ENCODE data around the gene KCNH6. TPM values are rescaled to one million over a fixed set of nuclear protein-coding genes. Genes with fewer than 3 reads are reported as not detected.

The KCNH6 gene
- total RNA-seq, 1 experiment from 2014 or later: 1.6 TPM

GRCh38 chr17:63491413-63491812, 31.7 kb upstream of the KCNH6 start:
- Histone ChIP-seq H2AFZ (ENCODE audit: low read length) (no peak overlapping the region), H3K23me2 (ENCODE audit: insufficient read length, low read depth, low read length, poor library complexity, severe bottlenecking) (no peaks in the 10 kb centered on the region), H3K79me2 (ENCODE audit: insufficient read depth, low read length) (no peaks in the 10 kb centered on the region), H3K4me2 (ENCODE audit: insufficient read depth, insufficient read length, low read length) (no peak overlapping the region), H3K4me1 (ENCODE audit: insufficient read depth, low read length) (no peaks in the 10 kb centered on the region), H3K27me3 (ENCODE audit: insufficient read depth, low read length) (no peaks in the 10 kb centered on the region), H4K8ac (replicated peaks; ENCODE audit: insufficient read length, low read depth, low read length) (no peak overlapping the region), H3K79me1 (ENCODE audit: insufficient read depth, low read depth, low read length, poor library complexity, severe bottlenecking) (no peaks in the 10 kb centered on the region), H2BK12ac (ENCODE audit: insufficient read length, low read depth, low read length) (no peak overlapping the region), H3K27ac (ENCODE audit: insufficient read length, low read depth, low read length) (no peak overlapping the region), H2BK15ac (ENCODE audit: low read depth, low read length) (no peak overlapping the region), H3K9me3 (ENCODE audit: control insufficient read depth, low read depth, low read length) (no peaks in the 10 kb centered on the region), H3K14ac (ENCODE audit: insufficient read depth, low read length) (no peak overlapping the region), H2BK120ac (ENCODE audit: low read depth, low read length, poor library complexity, severe bottlenecking) (no peak overlapping the region), H3K4ac (ENCODE audit: low read depth, low read length) (no peak overlapping the region), H4K20me1 (ENCODE audit: control insufficient read depth, insufficient read depth, insufficient read length) (no peaks in the 10 kb centered on the region), H2BK5ac (ENCODE audit: insufficient read length, low read length) (no peak overlapping the region), H3K56ac (ENCODE audit: insufficient read length, low read depth, low read length) (no peak overlapping the region), H3T11ph (ENCODE audit: low read length) (no peak overlapping the region), H3K9ac (ENCODE audit: extremely low read depth, insufficient read length, low read length) (no peak overlapping the region), H4K91ac (ENCODE audit: insufficient read length, low read depth, low read length) (no peak overlapping the region), H3K23ac (ENCODE audit: insufficient read length, low read depth, low read length) (no peak overlapping the region), H2AK5ac (ENCODE audit: insufficient read length, low read length) (no peak overlapping the region), H2BK20ac (ENCODE audit: low read depth, low read length, poor library complexity, severe bottlenecking) (no peak overlapping the region), H4K5ac (ENCODE audit: insufficient read length, low read depth, low read length) (no peak overlapping the region), H3K18ac (ENCODE audit: insufficient read length, low read depth, low read length) (no peak overlapping the region)
- Mint-ChIP-seq H3K9me3 (no peaks in the 10 kb centered on the region), H3K27me3 (ENCODE audit: low read depth) (no peaks in the 10 kb centered on the region; the same call in 1 of the 2 replicates), H3K4me1 (peaks cover 0 to 6% of the 10 kb centered on the region in 2 experiments; a peak in 2 of 4 replicates), H3K4me3 (no peak overlapping the region), H3K27ac (no peak overlapping the region), H3K36me3 (ENCODE audit: insufficient read depth in 1 of 3, low read depth in 3 of 3) (no peaks in the 10 kb centered on the region; a peak in 1 of 7 replicates)
- TF ChIP-seq CTCF (conservative IDR thresholded peaks at IDR 0.05): no peak
- DNase-seq: no peak
- no CpG with 5 or more reads among the region's 8 CpGs for WGBS (ENCODE audit: extremely low coverage, insufficient read length, low lambda C conversion rate)

Measured in H9 (cell line).